Endothelial cell (in vitro differentiated cells): ENCODE results near the gene PEX14. TPM values are rescaled to one million over a fixed set of nuclear protein-coding genes. Genes with fewer than 3 reads are reported as not detected.
"Not testable (repeated sequence)": the region's sequence is repeated elsewhere in the genome, so short reads cannot be mapped to it uniquely, and the experiment has no call there.

Experiments used
- DNase-seq: peaks from one replicate; pipeline ENCODE4 v3.0.0; 2021; ENCODE audit warnings: low spot score
- H3K27ac Mint-ChIP-seq: one replicate; pipeline ENCODE4 v1.8.0; 2021; ENCODE audit warnings: mixed read lengths, inconsistent platforms; ENCODE audit not compliant: unreplicated experiment
- H3K27me3 Mint-ChIP-seq: one replicate; pipeline ENCODE4 v1.8.0; 2021; ENCODE audit warnings: mild to moderate bottlenecking, moderate library complexity, mixed read lengths, inconsistent platforms; ENCODE audit not compliant: unreplicated experiment
- H3K36me3 Mint-ChIP-seq: one replicate; pipeline ENCODE4 v1.8.0; 2021; ENCODE audit warnings: mild to moderate bottlenecking, low read depth, mixed read lengths, inconsistent platforms; ENCODE audit not compliant: unreplicated experiment
- H3K4me1 Mint-ChIP-seq: one replicate; pipeline ENCODE4 v1.8.0; 2021; ENCODE audit warnings: mild to moderate bottlenecking, mixed read lengths, inconsistent platforms; ENCODE audit not compliant: unreplicated experiment
- H3K4me3 Mint-ChIP-seq: one replicate; pipeline ENCODE4 v1.8.0; 2021; ENCODE audit warnings: mild to moderate bottlenecking, mixed read lengths, inconsistent platforms; ENCODE audit not compliant: unreplicated experiment
- H3K9me3 Mint-ChIP-seq: one replicate; pipeline ENCODE4 v1.8.0; 2021; ENCODE audit warnings: mixed read lengths, inconsistent platforms; ENCODE audit not compliant: unreplicated experiment
- long read RNA-seq: library from polyadenylated mRNA; unstranded; transcript quantifications from one replicate; pipeline ENCODE4 v2.0.0, GENCODE V29; 2020; ENCODE audit not compliant: unreplicated experiment
- total RNA-seq: library from RNA; stranded (reverse); fragmentation: NEBNext Ultra II Directional; extraction: Animal tissue kit (Norgen Biotek cat#: 25700); gene quantifications from one replicate; pipeline ENCODE4 v1.2.1, GENCODE V29; 2021; ENCODE audit not compliant: unreplicated experiment
- TF ChIP-seq, protein P1 (sequence below): fragments of 200-600 bp; sonication (generic); IDR thresholded peaks from one replicate; pipeline ENCODE4 v1.5.0; 2021; ENCODE audit warnings: antibody characterized with exemption; ENCODE audit not compliant: unreplicated experiment

Gene PEX14, protein sequence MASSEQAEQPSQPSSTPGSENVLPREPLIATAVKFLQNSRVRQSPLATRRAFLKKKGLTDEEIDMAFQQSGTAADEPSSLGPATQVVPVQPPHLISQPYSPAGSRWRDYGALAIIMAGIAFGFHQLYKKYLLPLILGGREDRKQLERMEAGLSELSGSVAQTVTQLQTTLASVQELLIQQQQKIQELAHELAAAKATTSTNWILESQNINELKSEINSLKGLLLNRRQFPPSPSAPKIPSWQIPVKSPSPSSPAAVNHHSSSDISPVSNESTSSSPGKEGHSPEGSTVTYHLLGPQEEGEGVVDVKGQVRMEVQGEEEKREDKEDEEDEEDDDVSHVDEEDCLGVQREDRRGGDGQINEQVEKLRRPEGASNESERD
- total RNA-seq, result 20.9 TPM
- long read RNA-seq, transcript PEX14-201 (9 exons, 1,985 nt), result major isoform, 5 of 9 reads
- long read RNA-seq, partial matches to known transcripts, result 1 of 9 reads
- long read RNA-seq, other reads (novel, unspliced or antisense), result 3 of 9 reads

DNA sequence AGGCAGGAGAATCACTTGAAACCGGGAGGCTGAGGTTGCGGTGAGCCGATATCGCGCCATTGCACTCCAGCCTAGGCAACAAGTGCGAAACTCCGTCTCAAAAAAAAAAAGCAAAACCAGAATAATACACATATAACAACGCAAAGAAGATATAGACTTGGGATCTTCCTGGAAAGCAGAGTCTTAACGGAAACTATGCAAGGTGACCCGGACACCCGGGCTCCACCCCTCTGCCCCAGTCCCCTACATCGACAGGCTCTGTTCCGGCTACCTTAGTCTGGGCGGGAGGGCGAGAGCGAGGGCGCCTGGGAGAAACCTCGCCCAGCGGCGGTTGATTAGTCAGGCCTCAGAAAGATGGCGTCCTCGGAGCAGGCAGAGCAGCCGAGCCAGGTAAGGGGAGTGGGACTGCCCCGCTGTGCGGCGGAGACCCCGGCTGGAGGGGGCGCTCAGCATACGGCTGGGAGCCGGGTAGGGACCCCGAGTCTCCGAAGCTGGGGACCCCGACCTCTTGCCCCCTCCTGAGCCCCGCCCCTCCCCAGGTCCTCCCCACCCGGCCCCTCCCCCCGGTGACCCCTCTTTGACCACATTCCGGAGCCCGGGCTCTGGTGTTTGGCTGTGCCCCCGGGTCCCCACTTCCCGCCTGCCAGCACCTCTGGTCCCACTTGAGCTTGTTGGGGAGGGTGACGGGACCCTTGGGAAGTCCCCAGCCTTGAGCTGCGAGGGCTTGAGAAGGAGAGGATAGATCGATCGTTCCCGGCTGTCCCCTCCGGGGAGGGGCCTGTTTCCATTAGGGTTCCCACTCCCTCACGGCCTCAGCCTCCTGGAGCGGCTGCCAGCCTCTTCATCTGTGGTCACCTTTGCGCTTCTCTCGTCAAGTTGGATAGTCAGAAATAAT, at the start of gene PEX14:
Gene PEX14 (plus strand): TSS at position 338 of the 895 bp plus-strand sequence. CDS start 17 bp downstream, at position 355.
- peak within 1 kb of the TSS; percentile 74 for H3K27ac Mint-ChIP-seq
- TF ChIP-seq, protein P1, sequence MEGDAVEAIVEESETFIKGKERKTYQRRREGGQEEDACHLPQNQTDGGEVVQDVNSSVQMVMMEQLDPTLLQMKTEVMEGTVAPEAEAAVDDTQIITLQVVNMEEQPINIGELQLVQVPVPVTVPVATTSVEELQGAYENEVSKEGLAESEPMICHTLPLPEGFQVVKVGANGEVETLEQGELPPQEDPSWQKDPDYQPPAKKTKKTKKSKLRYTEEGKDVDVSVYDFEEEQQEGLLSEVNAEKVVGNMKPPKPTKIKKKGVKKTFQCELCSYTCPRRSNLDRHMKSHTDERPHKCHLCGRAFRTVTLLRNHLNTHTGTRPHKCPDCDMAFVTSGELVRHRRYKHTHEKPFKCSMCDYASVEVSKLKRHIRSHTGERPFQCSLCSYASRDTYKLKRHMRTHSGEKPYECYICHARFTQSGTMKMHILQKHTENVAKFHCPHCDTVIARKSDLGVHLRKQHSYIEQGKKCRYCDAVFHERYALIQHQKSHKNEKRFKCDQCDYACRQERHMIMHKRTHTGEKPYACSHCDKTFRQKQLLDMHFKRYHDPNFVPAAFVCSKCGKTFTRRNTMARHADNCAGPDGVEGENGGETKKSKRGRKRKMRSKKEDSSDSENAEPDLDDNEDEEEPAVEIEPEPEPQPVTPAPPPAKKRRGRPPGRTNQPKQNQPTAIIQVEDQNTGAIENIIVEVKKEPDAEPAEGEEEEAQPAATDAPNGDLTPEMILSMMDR, result no peak
- peak within 1 kb of the TSS; percentile 98 for H3K4me3 Mint-ChIP-seq
- peaks cover 28% of the 10 kb centered on the region for H3K4me1 Mint-ChIP-seq
- peak; percentile 85 for DNase-seq
- H3K27me3 Mint-ChIP-seq, result peaks cover 3% of the 10 kb centered on the region
- H3K9me3 Mint-ChIP-seq, result no peaks in the 10 kb centered on the region
- H3K36me3 Mint-ChIP-seq, result no peaks in the 10 kb centered on the region

DNA sequence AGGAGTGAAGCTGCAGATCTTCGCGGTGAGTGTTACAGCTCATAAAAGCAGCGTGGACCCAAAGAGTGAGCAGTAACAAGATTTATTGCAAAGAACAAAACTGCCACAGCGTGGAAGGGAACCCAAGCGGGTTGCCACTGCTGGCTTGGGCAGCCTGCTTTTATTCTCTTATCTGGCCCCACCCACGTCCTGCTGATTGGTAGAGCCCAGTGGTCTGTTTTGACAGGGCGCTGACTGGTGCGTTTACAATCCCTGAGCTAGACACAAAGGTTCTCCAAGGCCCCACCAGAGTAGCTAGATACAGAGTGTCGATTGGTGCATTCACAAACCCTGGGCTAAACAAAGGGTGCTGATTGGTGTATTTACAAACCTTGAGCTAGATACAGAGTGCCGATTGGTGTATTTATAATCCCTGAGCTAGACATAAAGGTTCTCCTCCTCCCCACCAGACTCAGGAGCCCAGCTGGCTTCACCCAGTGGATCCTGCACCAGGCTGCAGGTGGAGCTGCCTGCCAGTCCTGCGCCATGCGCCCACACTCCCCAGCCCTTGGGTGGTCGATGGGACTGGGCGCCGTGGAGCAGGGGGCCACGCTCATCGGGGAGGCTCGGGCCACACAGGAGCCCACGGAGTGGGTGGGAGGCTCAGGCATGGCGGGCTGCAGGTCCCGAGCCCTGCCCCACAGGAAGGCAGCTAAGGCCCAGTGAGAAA, 48.8 kb upstream of the PEX14 start:
- H3K9me3 Mint-ChIP-seq, H3K27ac Mint-ChIP-seq, H3K27me3 Mint-ChIP-seq, H3K4me3 Mint-ChIP-seq, H3K36me3 Mint-ChIP-seq, DNase-seq, H3K4me1 Mint-ChIP-seq: not testable (repeated sequence)

DNA sequence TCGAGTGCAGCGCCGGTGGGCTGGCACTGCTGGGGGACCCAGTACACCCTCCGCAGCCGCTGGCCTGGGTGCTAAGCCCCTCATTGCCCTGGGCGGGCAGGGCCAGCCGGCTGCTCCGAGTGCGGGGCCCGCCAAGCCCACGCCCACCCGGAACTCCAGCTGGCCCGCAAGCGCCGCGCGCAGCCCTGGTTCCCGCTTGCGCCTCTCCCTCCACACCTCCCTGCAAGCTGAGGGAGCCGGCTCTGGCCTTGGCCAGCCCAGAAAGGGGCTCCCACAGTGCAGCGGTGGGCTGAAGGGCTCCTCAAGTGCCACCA, 48.3 kb upstream of the PEX14 start:
- not testable (repeated sequence) for H3K4me3 Mint-ChIP-seq, DNase-seq, H3K36me3 Mint-ChIP-seq, H3K27me3 Mint-ChIP-seq, H3K27ac Mint-ChIP-seq, H3K9me3 Mint-ChIP-seq
- H3K4me1 Mint-ChIP-seq, result peaks cover 11% of the 10 kb centered on the region

DNA sequence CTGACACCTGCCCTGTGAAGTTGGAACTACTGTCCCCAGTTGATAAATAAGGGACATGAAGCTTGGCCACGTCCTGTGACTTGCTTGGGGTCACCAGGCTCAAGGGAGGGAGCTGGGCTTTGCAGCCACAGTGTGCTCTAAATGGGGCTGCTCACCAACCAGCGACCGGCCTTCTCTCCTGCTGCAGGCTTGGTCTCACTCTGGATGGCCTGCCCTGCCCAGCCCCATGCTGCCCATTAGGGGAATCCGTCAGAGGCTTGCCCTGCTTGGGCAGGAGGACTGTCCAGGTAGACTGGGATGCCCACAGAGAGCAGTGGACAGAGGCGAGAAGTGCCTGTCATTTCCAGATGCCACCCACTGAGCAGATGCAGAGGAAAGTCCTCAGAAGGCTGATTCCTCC, 45.8 kb upstream of the PEX14 start:
- peaks cover 3% of the 10 kb centered on the region for H3K36me3 Mint-ChIP-seq
- TF ChIP-seq, protein P1, result no peak
- no peak overlapping the region for H3K27ac Mint-ChIP-seq
- H3K4me1 Mint-ChIP-seq, result peaks cover 12% of the 10 kb centered on the region
- H3K27me3 Mint-ChIP-seq, result peaks cover 2% of the 10 kb centered on the region
- no peak for DNase-seq
- H3K4me3 Mint-ChIP-seq, result no peak overlapping the region
- no peaks in the 10 kb centered on the region for H3K9me3 Mint-ChIP-seq

DNA sequence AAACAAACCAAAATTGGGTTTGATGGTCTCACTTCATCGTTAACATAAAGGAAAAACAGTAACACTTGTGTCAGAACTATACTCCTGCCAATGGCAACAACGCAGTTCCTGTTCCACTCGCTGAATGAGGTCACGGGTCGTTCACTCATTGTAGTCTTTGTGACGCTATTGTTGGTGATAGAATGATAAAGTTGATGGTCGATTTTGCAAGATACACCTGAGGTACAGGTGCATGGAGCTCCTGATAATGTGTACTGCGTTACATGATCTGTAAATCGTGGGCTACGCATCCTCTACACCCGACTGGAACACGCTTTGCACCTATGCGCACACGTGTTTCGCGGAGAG, 44.9 kb upstream of the PEX14 start:
- H3K27ac Mint-ChIP-seq, result peak overlapping the region; percentile 48
- peaks cover 3% of the 10 kb centered on the region for H3K36me3 Mint-ChIP-seq
- H3K27me3 Mint-ChIP-seq, result peaks cover 3% of the 10 kb centered on the region
- no peak for DNase-seq
- peak overlapping the region; percentile 95 for H3K4me3 Mint-ChIP-seq
- H3K4me1 Mint-ChIP-seq, result peaks cover 12% of the 10 kb centered on the region
- no peaks in the 10 kb centered on the region for H3K9me3 Mint-ChIP-seq
- TF ChIP-seq, protein P1, result no peak
